D721Med (cell line): ENCODE results near the gene CAPRIN1.

Source experiments
- DNase-seq: peaks from one replicate; pipeline ENCODE4 v3.0.0; 2011; ENCODE audit warnings: low spot score; ENCODE audit not compliant: insufficient read length
- FAIRE-seq: peaks from 2 replicates; lab custom pipeline; 2011; peaks lifted over from hg19 to GRCh38; lab: Jason Lieb, UNC
- TF ChIP-seq, protein P1 (sequence below): IDR thresholded peaks from 2 replicates; pipeline ENCODE4 v1.5.1; 2012; ENCODE audit warnings: mild to moderate bottlenecking, control low read depth; ENCODE audit not compliant: insufficient read depth; ENCODE audit errors: missing control alignments

Gene CAPRIN1

DNA sequence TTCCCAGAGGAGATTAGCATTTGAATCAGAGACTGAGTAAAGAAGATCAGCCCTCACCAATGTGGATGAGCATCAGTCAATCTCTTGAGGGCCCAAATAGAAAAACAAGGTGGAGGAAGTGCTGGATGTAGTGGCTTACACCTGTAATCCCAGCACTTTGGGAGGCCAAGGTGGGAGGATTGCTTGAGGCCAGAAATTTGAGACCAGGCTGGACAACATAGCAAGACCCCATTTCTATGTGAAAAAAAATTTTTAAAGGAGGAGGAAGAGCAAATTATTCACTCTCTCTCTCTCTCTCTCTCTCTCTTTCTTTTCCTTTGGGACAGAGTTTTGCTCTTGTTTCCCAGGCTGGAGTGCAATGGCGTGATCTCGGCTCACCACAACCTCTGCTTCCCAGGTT, 18.1 kb upstream of the CAPRIN1 start:
- TF ChIP-seq, protein P1, sequence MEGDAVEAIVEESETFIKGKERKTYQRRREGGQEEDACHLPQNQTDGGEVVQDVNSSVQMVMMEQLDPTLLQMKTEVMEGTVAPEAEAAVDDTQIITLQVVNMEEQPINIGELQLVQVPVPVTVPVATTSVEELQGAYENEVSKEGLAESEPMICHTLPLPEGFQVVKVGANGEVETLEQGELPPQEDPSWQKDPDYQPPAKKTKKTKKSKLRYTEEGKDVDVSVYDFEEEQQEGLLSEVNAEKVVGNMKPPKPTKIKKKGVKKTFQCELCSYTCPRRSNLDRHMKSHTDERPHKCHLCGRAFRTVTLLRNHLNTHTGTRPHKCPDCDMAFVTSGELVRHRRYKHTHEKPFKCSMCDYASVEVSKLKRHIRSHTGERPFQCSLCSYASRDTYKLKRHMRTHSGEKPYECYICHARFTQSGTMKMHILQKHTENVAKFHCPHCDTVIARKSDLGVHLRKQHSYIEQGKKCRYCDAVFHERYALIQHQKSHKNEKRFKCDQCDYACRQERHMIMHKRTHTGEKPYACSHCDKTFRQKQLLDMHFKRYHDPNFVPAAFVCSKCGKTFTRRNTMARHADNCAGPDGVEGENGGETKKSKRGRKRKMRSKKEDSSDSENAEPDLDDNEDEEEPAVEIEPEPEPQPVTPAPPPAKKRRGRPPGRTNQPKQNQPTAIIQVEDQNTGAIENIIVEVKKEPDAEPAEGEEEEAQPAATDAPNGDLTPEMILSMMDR, result no peak
- FAIRE-seq (no peak), DNase-seq (no peak)

DNA sequence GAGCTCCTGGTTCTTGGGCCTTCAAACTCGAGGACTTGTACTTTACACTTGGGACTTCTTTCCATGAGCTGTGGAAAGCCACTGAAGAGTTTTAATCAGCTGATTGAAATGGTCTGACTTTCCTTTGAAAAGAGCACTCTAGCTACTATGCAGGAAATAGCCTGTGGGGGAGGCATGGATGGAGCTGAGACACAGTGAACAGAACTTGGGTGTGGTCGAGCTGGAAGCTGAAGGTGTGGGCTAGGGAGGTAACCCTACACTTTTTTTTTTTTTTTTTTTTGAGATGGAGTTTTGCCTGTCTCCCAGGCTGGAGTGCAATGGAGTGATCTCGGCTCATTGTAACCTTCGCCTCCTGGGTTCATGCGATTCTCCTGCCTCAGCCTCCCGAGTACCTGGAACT, 17.5 kb upstream of the CAPRIN1 start:
- no peak for DNase-seq
- no peak for FAIRE-seq
- TF ChIP-seq, protein P1, result no peak

DNA sequence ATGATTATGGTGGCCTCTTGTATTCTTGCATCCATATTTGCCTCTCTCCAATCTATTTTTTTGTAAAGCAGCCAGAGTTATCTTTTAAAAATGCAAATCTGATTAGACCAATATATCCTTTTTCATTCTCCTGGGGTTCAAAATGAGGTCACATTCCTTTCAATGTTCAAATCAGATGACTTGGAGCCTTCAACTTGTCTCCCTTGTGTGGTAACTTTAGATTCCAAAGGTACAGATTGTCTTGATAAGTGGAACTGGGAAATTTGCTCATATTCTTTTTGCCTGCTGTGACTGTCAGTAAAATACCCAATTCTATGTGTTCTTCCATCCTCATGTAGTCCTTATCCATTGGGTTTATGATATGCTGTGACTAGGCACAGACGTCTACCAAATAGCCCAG, 15.1 kb upstream of the CAPRIN1 start:
- DNase-seq (no peak), FAIRE-seq (no peak)
- TF ChIP-seq, protein P1, result no peak

DNA sequence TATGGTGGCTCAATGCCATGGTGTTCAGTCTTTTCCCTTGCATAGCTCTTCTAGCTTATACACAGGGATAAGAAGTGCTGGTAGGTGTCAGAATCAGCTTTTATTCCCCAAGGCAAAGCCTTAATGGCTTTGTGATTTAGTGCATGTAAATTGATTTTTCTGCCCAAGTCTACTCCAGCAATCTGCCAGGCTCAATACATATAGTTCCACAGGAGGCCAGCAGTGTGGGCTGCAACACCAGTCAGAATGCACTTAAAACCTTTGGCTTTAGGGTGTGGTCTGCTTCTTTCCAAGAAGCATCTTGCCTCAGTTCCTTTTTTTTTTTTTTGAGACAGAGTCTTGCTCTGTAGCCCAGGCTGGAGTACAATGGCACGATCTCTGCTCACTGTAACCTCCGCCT, 14.5 kb upstream of the CAPRIN1 start:
- TF ChIP-seq, protein P1, result no peak
- no peak for DNase-seq
- FAIRE-seq, result no peak

DNA sequence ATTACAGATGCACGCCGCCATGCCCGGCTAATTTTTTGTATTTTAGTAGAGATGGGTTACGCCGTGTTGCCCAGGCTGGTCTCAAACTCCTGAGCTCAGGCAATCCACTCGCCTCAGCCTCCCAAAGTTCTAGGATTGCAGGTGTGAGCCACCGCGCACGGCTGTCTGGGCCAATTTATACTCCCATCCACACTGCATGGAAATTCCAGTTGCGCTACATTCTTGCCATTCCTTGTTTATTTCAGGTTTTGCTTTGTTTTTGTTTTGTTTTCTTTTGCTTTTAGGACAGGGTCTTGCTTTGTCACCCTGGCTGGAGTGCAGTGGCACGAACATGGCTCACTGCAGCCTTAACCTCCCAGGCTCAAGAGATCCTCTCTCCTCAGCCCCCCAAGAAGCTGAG, 11.0 kb upstream of the CAPRIN1 start:
- TF ChIP-seq, protein P1, result no peak
- DNase-seq, result no peak
- no peak for FAIRE-seq

DNA sequence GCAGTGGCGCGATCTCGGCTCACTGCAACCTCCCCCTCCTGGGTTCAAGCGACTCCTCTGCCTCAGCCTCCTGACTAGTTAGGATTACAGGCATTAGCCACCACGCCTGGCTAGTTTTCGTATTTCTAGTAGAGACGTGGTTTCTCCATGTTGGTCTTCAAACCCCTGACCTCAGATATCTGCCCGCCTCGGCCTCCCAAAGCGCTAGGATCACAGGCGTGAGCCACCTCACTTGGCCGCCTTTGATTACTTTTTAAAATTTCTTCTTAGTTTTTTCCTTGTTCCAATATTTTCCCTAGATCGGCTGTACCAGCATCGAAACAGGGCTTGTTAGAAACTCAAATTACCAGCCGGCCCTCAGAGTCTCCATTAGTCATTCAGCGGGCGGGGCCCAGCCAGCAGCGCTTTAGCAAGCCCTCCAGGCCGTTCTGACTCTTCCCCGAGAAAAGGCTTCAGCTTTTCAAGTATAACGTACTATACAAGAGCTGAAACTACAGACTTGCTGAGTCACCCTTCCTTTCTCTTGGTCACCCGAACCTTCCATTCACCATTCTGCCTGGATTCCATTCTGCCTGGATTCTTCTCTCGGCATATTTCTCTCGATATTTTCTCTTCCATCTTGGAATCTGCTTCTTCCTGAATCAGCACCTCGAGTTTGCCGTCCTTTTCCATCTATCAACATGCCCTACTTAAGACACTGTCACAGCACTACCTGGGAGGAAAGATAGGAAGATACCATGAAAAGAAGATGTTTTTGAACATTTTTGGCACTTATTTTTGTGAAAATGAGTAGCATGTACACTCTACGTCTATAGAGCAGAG, 6.7 kb upstream of the CAPRIN1 start:
- FAIRE-seq (no peak), DNase-seq (no peak)
- TF ChIP-seq, protein P1, result no peak

DNA sequence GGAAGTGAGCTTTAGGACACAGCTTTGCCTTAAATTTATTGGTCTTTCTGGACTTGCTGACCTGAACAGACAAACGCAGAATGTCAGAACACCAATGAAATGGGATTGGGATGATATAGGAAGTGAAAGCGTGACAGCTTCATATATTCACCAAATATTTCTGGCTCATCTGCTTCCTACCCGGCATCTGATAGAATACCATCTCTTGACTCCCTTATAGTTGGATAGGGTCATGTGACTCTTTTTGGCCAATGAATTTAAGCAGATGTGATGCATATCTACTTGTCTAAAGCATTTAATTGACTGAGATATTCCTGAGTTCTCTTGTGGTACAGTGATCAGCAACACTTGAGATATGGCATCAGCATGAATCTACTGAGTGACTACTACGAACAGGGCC, 2.5 kb upstream of the CAPRIN1 start:
- DNase-seq (no peak), FAIRE-seq (no peak)
- TF ChIP-seq, protein P1, result no peak
